GM12878 (cell line): ENCODE data around the gene LAYN. TPM values are rescaled to one million over a fixed set of nuclear protein-coding genes. Genes with fewer than 3 reads are reported as not detected.

Experiments used
- ATAC-seq: fragments of 200-7000 bp; cut with Tn5 transposase; 3 replicates; pipeline ENCODE4 v1.9.1; 2020; ENCODE audit warnings: mild to moderate bottlenecking, moderate library complexity
- BruUV-seq: library from RNA; stranded (reverse); fragments of 400-500 nt; replicated peaks from 2 replicates; lab custom pipeline; 2021; lab: Mats Ljungman, UMichigan
- CTCF ChIA-PET: fragments of 300-600 bp; sonication (Branson Sonifier 250); formaldehyde crosslinking; extraction: SDS; loops from one replicate; lab custom pipeline; 2021; ENCODE audit warnings: inconsistent platforms; lab: Yijun Ruan, JAX
- POLR2A ChIA-PET: fragments of 350-600 bp; formaldehyde crosslinking; extraction: SDS; loops from one replicate; lab custom pipeline; 2021; ENCODE audit warnings: inconsistent platforms; lab: Charles Lee
- RAD21 ChIA-PET: fragments of 300-600 bp; sonication (Branson Sonifier 250); formaldehyde crosslinking; loops from one replicate; lab custom pipeline; 2023; ENCODE audit warnings: antibody characterized with exemption; ENCODE audit not compliant: unreplicated experiment; lab: Charles Lee
- SMC1A ChIA-PET: fragments of 300-600 bp; sonication (Branson Sonifier 250); formaldehyde crosslinking; loops from one replicate; lab custom pipeline; 2023; ENCODE audit not compliant: unreplicated experiment, uncharacterized antibody; lab: Charles Lee
- DNase-seq: peaks from one replicate; pipeline ENCODE4 v3.0.0-alpha.2; 2011; ENCODE audit warnings: low read depth, low spot score
- FAIRE-seq: peaks from 3 replicates; lab custom pipeline; 2011; peaks lifted over from hg19 to GRCh38; lab: Jason Lieb, UNC
- H2AFZ ChIP-seq: 2 replicates; pipeline ENCODE4 v1.6.0; 2011; ENCODE audit warnings: low read depth, low read length, control low read depth; ENCODE audit not compliant: control insufficient read depth
- H3K27ac ChIP-seq: 2 replicates; pipeline ENCODE4 v1.5.1; 2011; ENCODE audit warnings: control low read depth; ENCODE audit not compliant: control insufficient read depth, insufficient read depth
- H3K27me3 ChIP-seq, 2 experiments: replicated peaks in 1 of 2; 2 replicates each; pipeline versions ENCODE4 v1.6.0 to v1.6.1; 2011; ENCODE audit warnings: low read length in 1 of 2; ENCODE audit not compliant: control insufficient read depth in 2 of 2, insufficient read depth in 2 of 2
- H3K36me3 ChIP-seq, 2 experiments: 2 replicates each; pipeline ENCODE4 v1.5.1; 2011; ENCODE audit warnings: low read length in 1 of 2; ENCODE audit not compliant: control insufficient read depth in 2 of 2, insufficient read depth in 2 of 2
- H3K4me1 ChIP-seq: 2 replicates; pipeline ENCODE4 v1.6.1; 2011; ENCODE audit warnings: mild to moderate bottlenecking, low read length, moderate library complexity, mixed read lengths; ENCODE audit not compliant: control insufficient read depth, insufficient read depth
- H3K4me2 ChIP-seq: 2 replicates; pipeline ENCODE4 v1.6.0; 2011; ENCODE audit warnings: control low read depth; ENCODE audit not compliant: control insufficient read depth, insufficient read depth
- H3K4me3 ChIP-seq: fragments of 200-600 bp; sonication (generic); 2 replicates; pipeline ENCODE4 v1.5.1; 2016
- H3K79me2 ChIP-seq: 2 replicates; pipeline ENCODE4 v1.6.0; 2011; ENCODE audit warnings: low read length; ENCODE audit not compliant: control insufficient read depth, insufficient read depth
- H3K9ac ChIP-seq: 2 replicates; pipeline ENCODE4 v1.8.0; 2011; ENCODE audit warnings: low read length, control low read depth, mixed read lengths; ENCODE audit not compliant: control insufficient read depth, insufficient read depth
- H3K9me3 ChIP-seq: replicated peaks from 3 replicates; pipeline ENCODE4 v1.5.1; 2011; ENCODE audit warnings: mild to moderate bottlenecking, low read length; ENCODE audit not compliant: control insufficient read depth, insufficient read depth
- H4K20me1 ChIP-seq: 2 replicates; pipeline ENCODE4 v1.6.0; 2011; ENCODE audit not compliant: control insufficient read depth, insufficient read depth
- BRCA1 ChIP-seq: IDR thresholded peaks from 2 replicates; pipeline ENCODE4 v1.6.1; 2011; ENCODE audit warnings: low read depth, low read length, improper control_type of control experiment
- CREB1 ChIP-seq: IDR thresholded peaks from 2 replicates; pipeline ENCODE4 v1.6.1; 2012; ENCODE audit warnings: low read depth, mild to moderate bottlenecking, inconsistent platforms
- ESRRA ChIP-seq: IDR thresholded peaks from 2 replicates; pipeline ENCODE4 v1.6.1; 2012; ENCODE audit warnings: mild to moderate bottlenecking, low read length, improper control_type of control experiment
- JUNB ChIP-seq: IDR thresholded peaks from 2 replicates; pipeline ENCODE4 v1.6.1; 2016; ENCODE audit warnings: antibody characterized with exemption, mild to moderate bottlenecking
- MTA2 ChIP-seq: fragments of 450-650 bp; IDR thresholded peaks from 2 replicates; pipeline ENCODE4 v1.6.1; 2016; ENCODE audit warnings: low read depth, mild to moderate bottlenecking, moderate library complexity
- MTA3 ChIP-seq: IDR thresholded peaks from 2 replicates; pipeline ENCODE4 v1.6.1; 2012; ENCODE audit warnings: low read length, inconsistent platforms, borderline replicate concordance
- RB1 ChIP-seq: fragments of 450-650 bp; formaldehyde crosslinking; IDR thresholded peaks from 2 replicates; pipeline ENCODE4 v1.6.1; 2017; ENCODE audit warnings: mild to moderate bottlenecking, borderline replicate concordance
- RFX5 ChIP-seq: IDR thresholded peaks from 2 replicates; pipeline ENCODE4 v1.6.1; 2011; ENCODE audit warnings: low read depth, low read length, improper control_type of control experiment
- STAT3 ChIP-seq: IDR thresholded peaks from 2 replicates; pipeline ENCODE4 v1.6.1; 2011; ENCODE audit warnings: low read depth, low read length, improper control_type of control experiment
- ZNF207 ChIP-seq: fragments of 450-650 bp; IDR thresholded peaks from 2 replicates; pipeline ENCODE4 v1.6.1; 2014; ENCODE audit warnings: antibody characterized with exemption, mild to moderate bottlenecking, borderline replicate concordance
- ZNF274 ChIP-seq: IDR thresholded peaks from one replicate; pipeline ENCODE4 v1.8.0; 2011; ENCODE audit not compliant: insufficient read length, insufficient read depth
- WGBS: methylation state at CpG from one replicate; pipeline ENCODE4 v1.1.6; 2016; ENCODE audit warnings: low lambda C conversion rate; ENCODE audit not compliant: insufficient replicate concordance, insufficient coverage; ENCODE audit errors: missing lambda C conversion rate; 5-methylcytosine and 5-hydroxymethylcytosine counted together
- in situ Hi-C: fragments of 300-500 bp; cut with MboI; formaldehyde crosslinking; loops from 9 replicates; pipeline ENCODE4 v1.14.3; 2018; ENCODE audit warnings: mixed read lengths
- intact Hi-C: fragments of 100-400 bp; cut with micrococcal nuclease; formaldehyde crosslinking; loops from one replicate; pipeline ENCODE4 v1.14.2; 2022; ENCODE audit not compliant: unreplicated experiment
- polyA plus RNA-seq, 11 experiments: library from polyadenylated mRNA; depleted of rRNA in 4 of 11; unstranded in 6 of 11; stranded (reverse) in 5 of 11; fragments of >200 nt; fragmentation: Nextera tagmentation in 4 of 11; fragmentation: Illumina TruSeq in 1 of 11; extraction: Ambion mirVana in 4 of 11; extraction: Trizol in 1 of 11; gene quantifications; 1 replicate in 1 of 11; 2 replicates in 10 of 11; pipeline versions ENCODE4 v1.2.1 to v1.2.3, GENCODE V29; 2011 to 2016; ENCODE audit warnings: inconsistent platforms in 2 of 11, missing spikeins in 2 of 11, low read depth in 1 of 11
- total RNA-seq, 4 experiments: library from RNA; depleted of rRNA in 3 of 4; stranded (reverse); fragments of >200 nt in 3 of 4; fragmentation: Illumina TruSeq in 1 of 4; extraction: Trizol in 1 of 4; gene quantifications; 2 replicates each; pipeline versions ENCODE4 v1.2.1 to v1.2.3, GENCODE V29; 2013 to 2021
- TF ChIP-seq, protein P1 (sequence below): fragments of 450-650 bp; IDR thresholded peaks from 2 replicates; pipeline ENCODE4 v1.6.1; 2017; ENCODE audit warnings: mild to moderate bottlenecking, low read depth, inconsistent platforms; ENCODE audit not compliant: poor library complexity, severe bottlenecking
- TF ChIP-seq, protein P2 (sequence below): fragments of 450-650 bp; IDR thresholded peaks from 2 replicates; pipeline ENCODE4 v1.6.1; 2017; ENCODE audit warnings: low read depth, mild to moderate bottlenecking, moderate library complexity
- TF ChIP-seq, protein P3 (sequence below): IDR thresholded peaks from 2 replicates; pipeline ENCODE4 v1.6.1; 2011; ENCODE audit warnings: borderline replicate concordance, low read depth, mild to moderate bottlenecking, moderate library complexity, mixed read lengths, low read length; ENCODE audit not compliant: insufficient read depth; ENCODE audit errors: extremely low read length

The LAYN gene
- total and polyA plus RNA-seq, 10 of the 15 experiments (the other 5 are each of a cell fraction or from before 2014, with no cell fraction given), result 0.06 to 0.14 (median 0.10) TPM; not detected in 7

DNA sequence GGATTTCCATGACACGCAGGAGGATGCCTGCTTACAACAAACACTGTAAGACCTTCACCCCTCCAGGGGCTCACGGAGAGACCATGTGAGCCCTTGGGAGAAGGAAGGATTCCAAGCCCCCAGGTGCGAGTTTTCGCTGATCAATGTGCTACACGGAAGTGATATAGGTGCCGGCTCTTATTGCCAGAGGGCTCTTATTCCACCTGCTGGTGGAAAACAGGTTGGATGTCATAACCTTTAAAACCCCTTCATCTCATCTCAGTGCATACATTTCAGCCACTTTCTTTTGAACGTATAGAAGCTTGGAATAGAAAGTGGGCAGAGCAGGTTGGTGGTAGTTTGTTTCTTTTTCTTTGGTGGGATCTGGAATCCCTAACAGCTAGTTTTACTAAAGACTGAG lies 25.8 kb downstream of the LAYN start:
- ChIA-PET POLR2A (no interaction called here), CTCF (interaction anchor here (0.7 to 3.1 kb wide), 22 partner anchors 9 to 416 kb away, joined by 3 to 26 read pairs (median 4); partner anchors contain the start of genes ALG9 and PPP2R1B), RAD21 (interaction anchor here (0.7 to 1.8 kb wide), 5 partner anchors 21 to 267 kb away, joined by 3 to 8 read pairs (median 3); no protein-coding TSS in a partner anchor), SMC1A (interaction anchor here (0.9 to 2.1 kb wide), 10 partner anchors 12 to 276 kb away, joined by 3 to 8 read pairs (median 4); no protein-coding TSS in a partner anchor)
- FAIRE-seq, result no peak
- no peak for TF ChIP-seq BRCA1
- TF ChIP-seq MTA3, result no peak
- TF ChIP-seq CREB1, result no peak
- TF ChIP-seq MTA2, result no peak
- no peak for TF ChIP-seq RB1
- Histone ChIP-seq H3K4me3 (no peak overlapping the region), H3K36me3 (no peaks in the 10 kb centered on the region), H3K4me1 (no peaks in the 10 kb centered on the region), H3K4me2 (no peak overlapping the region), H3K79me2 (no peaks in the 10 kb centered on the region), H3K9me3 (no peaks in the 10 kb centered on the region), H2AFZ (no peak overlapping the region), H3K27ac (no peak overlapping the region), H3K9ac (no peak overlapping the region), H3K27me3 (no peaks in the 10 kb centered on the region), H4K20me1 (no peaks in the 10 kb centered on the region)
- intact Hi-C loops, result loop anchor here (10.0 kb wide), 1 partner anchor 418 kb away; no protein-coding TSS in a partner anchor
- in situ Hi-C loops, result no loop called here
- ATAC-seq, result no peak
- no TSS peak for BruUV-seq
- 75% methylated on average over 7 of the region's 7 CpGs for WGBS
- DNase-seq, result no peak

DNA sequence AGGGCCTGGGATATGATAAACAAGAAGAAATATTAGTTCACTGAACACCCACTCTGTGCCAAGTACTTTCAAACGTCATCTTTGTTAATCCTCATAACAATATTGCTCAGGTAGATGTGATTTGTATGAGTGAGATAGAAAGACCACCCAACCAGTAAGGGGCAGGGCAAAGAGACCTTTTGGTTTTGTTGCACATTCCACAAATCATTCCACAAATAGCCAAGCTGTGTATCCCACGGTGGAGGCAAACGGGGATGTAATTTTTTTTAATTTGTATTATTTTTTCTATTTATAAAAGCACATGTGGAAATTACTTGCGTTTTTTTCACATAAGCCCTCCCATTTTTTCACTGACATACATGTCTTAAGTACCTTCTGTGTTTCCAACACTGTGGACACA lies 29.0 kb downstream of the LAYN start:
- ChIA-PET POLR2A (no interaction called here), CTCF (no interaction called here), SMC1A (interaction anchor here (1.2 kb wide), 1 partner anchor 16 kb away, joined by 3 read pairs; no protein-coding TSS in a partner anchor), RAD21 (no interaction called here)
- H3K36me3 ChIP-seq, result no peaks in the 10 kb centered on the region
- no peak overlapping the region for H3K9ac ChIP-seq
- no peak overlapping the region for H3K4me3 ChIP-seq
- no peaks in the 10 kb centered on the region for H4K20me1 ChIP-seq
- WGBS, result 4% methylated on average over 4 of the region's 4 CpGs
- no peak for DNase-seq
- no peak overlapping the region for H3K4me2 ChIP-seq
- no peak overlapping the region for H3K27ac ChIP-seq
- H3K27me3 ChIP-seq, result no peaks in the 10 kb centered on the region
- no peak overlapping the region for H2AFZ ChIP-seq
- H3K79me2 ChIP-seq, result no peaks in the 10 kb centered on the region
- in situ Hi-C loops (no loop called here), intact Hi-C loops (loop anchor here (10.0 kb wide), 1 partner anchor 415 kb away; no protein-coding TSS in a partner anchor)
- no peak for FAIRE-seq
- no TSS peak for BruUV-seq
- ATAC-seq, result no peak
- H3K4me1 ChIP-seq, result no peaks in the 10 kb centered on the region
- H3K9me3 ChIP-seq, result no peaks in the 10 kb centered on the region
- TF ChIP-seq, protein P1, sequence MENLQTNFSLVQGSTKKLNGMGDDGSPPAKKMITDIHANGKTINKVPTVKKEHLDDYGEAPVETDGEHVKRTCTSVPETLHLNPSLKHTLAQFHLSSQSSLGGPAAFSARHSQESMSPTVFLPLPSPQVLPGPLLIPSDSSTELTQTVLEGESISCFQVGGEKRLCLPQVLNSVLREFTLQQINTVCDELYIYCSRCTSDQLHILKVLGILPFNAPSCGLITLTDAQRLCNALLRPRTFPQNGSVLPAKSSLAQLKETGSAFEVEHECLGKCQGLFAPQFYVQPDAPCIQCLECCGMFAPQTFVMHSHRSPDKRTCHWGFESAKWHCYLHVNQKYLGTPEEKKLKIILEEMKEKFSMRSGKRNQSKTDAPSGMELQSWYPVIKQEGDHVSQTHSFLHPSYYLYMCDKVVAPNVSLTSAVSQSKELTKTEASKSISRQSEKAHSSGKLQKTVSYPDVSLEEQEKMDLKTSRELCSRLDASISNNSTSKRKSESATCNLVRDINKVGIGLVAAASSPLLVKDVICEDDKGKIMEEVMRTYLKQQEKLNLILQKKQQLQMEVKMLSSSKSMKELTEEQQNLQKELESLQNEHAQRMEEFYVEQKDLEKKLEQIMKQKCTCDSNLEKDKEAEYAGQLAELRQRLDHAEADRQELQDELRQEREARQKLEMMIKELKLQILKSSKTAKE, result no peak
- TF ChIP-seq STAT3, result no peak
- TF ChIP-seq RFX5, result no peak
- no peak for TF ChIP-seq ZNF207
- TF ChIP-seq ESRRA, result no peak
- TF ChIP-seq, protein P2, sequence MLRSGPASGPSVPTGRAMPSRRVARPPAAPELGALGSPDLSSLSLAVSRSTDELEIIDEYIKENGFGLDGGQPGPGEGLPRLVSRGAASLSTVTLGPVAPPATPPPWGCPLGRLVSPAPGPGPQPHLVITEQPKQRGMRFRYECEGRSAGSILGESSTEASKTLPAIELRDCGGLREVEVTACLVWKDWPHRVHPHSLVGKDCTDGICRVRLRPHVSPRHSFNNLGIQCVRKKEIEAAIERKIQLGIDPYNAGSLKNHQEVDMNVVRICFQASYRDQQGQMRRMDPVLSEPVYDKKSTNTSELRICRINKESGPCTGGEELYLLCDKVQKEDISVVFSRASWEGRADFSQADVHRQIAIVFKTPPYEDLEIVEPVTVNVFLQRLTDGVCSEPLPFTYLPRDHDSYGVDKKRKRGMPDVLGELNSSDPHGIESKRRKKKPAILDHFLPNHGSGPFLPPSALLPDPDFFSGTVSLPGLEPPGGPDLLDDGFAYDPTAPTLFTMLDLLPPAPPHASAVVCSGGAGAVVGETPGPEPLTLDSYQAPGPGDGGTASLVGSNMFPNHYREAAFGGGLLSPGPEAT, result no peak
- no peak for TF ChIP-seq JUNB
- TF ChIP-seq, protein P3, sequence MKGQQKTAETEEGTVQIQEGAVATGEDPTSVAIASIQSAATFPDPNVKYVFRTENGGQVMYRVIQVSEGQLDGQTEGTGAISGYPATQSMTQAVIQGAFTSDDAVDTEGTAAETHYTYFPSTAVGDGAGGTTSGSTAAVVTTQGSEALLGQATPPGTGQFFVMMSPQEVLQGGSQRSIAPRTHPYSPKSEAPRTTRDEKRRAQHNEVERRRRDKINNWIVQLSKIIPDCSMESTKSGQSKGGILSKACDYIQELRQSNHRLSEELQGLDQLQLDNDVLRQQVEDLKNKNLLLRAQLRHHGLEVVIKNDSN, result no peak
- TF ChIP-seq ZNF274, result no peak
